IMR-90 (cell line): Measurements from ENCODE around the gene EFCC1.

Experiments
- CTCF ChIP-seq: conservative IDR thresholded peaks from 2 replicates; pipeline ENCODE4 v1.5.1; 2012; ENCODE audit warnings: mild to moderate bottlenecking, low read depth, low read length, improper control_type of control experiment
- MXI1 ChIP-seq: IDR thresholded peaks from 2 replicates; pipeline ENCODE4 v1.6.1; 2012; ENCODE audit warnings: low read depth, mild to moderate bottlenecking, low read length, moderate library complexity, borderline replicate concordance
- POLR2A ChIP-seq: IDR thresholded peaks from 2 replicates; pipeline ENCODE4 v1.6.1; 2012; ENCODE audit warnings: mild to moderate bottlenecking, low read depth, low read length

GRCh38 chr3:129003578-129004112 is 2.5 kb downstream of the EFCC1 start:
- no peak for TF ChIP-seq CTCF
- TF ChIP-seq POLR2A: no peak
- TF ChIP-seq MXI1: no peak
